ENCODE measurements around the gene PCDHA4. TPM values are rescaled to one million over a fixed set of nuclear protein-coding genes. Genes with fewer than 3 reads are reported as not detected.

PCDHA4 gene
- total RNA-seq, 1 experiment from 2014 or later: 0.12 TPM

GRCh38 chr5:140855772-140856674, 49.2 kb downstream of the PCDHA4 start, which contains the start of gene PCDHA10:
PCDHA10 (plus strand) TSS chr5:140855897; CDS start chr5:140856049, 152 bp downstream.
- no peak for DNase-seq (ENCODE audit: low read depth)

GRCh38 chr5:140857177-140857986, 50.5 kb downstream of the PCDHA4 start:
- no peak for DNase-seq (ENCODE audit: low read depth)

- no peak for DNase-seq (ENCODE audit: low read depth)
These were observed 51.0 kb downstream of the PCDHA4 start for GRCh38 chr5:140857987-140858240.

- DNase-seq (ENCODE audit: low read depth): no peak
These were observed 55.8 kb downstream of the PCDHA4 start for GRCh38 chr5:140862441-140863295.

Other genes starting within 250 kb of the PCDHA4 start
- 47.7 and 57.1 TPM in 2 replicates for gene SRA1, start 249.6 kb upstream of the PCDHA4 start, total RNA-seq (2014; rRNA removed; shearing (Covaris generic))
- 2.3 and 5.0 TPM in 2 replicates for gene APBB3, start 242.5 kb upstream of the PCDHA4 start, total RNA-seq (2014; rRNA removed; shearing (Covaris generic))
- gene SLC35A4, start 242.2 kb upstream of the PCDHA4 start, total RNA-seq (2014; rRNA removed; shearing (Covaris generic)): 20.8 and 23.7 TPM in 2 replicates
- gene CD14, start 173.9 kb upstream of the PCDHA4 start, total RNA-seq (2014; rRNA removed; shearing (Covaris generic)): 0.20 and 0.96 TPM in 2 replicates
- 6.8 and 9.2 TPM in 2 replicates for gene TMCO6, start 167.6 kb upstream of the PCDHA4 start, total RNA-seq (2014; rRNA removed; shearing (Covaris generic))
- gene NDUFA2, start 159.4 kb upstream of the PCDHA4 start, total RNA-seq (2014; rRNA removed; shearing (Covaris generic)): 106 and 116 TPM in 2 replicates
- gene IK, start 159.2 kb upstream of the PCDHA4 start, total RNA-seq (2014; rRNA removed; shearing (Covaris generic)): 93.8 and 130 TPM in 2 replicates
- gene WDR55, start 142.2 kb upstream of the PCDHA4 start, total RNA-seq (2014; rRNA removed; shearing (Covaris generic)): 11.2 and 15.4 TPM in 2 replicates
- 0.10 and 0.12 TPM in 2 replicates for gene DND1, start 133.5 kb upstream of the PCDHA4 start, total RNA-seq (2014; rRNA removed; shearing (Covaris generic))
- gene HARS1, start 115.7 kb upstream of the PCDHA4 start, total RNA-seq (2014; rRNA removed; shearing (Covaris generic)): 52.0 and 62.3 TPM in 2 replicates
- gene HARS2, start 115.6 kb upstream of the PCDHA4 start, total RNA-seq (2014; rRNA removed; shearing (Covaris generic)): 22.6 and 25.5 TPM in 2 replicates
- 44.6 and 45.5 TPM in 2 replicates for gene ZMAT2, start 106.6 kb upstream of the PCDHA4 start, total RNA-seq (2014; rRNA removed; shearing (Covaris generic))
- gene PCDHA1, start 20.9 kb upstream of the PCDHA4 start, total RNA-seq (2014; rRNA removed; shearing (Covaris generic)): under 0.01 TPM in 1 of 2 replicates, not detected in the other
- gene PCDHA2, start 12.2 kb upstream of the PCDHA4 start, total RNA-seq (2014; rRNA removed; shearing (Covaris generic)): not detected in 2 replicates
- gene PCDHA3, start 6.0 kb upstream of the PCDHA4 start, total RNA-seq (2014; rRNA removed; shearing (Covaris generic)): not detected in 2 replicates
- gene PCDHA5, start 14.5 kb downstream of the PCDHA4 start, total RNA-seq (2014; rRNA removed; shearing (Covaris generic)): 0.12 TPM in 1 of 2 replicates, not detected in the other
- 0.10 and 0.12 TPM in 2 replicates for gene PCDHA6, start 20.9 kb downstream of the PCDHA4 start, total RNA-seq (2014; rRNA removed; shearing (Covaris generic))
- gene PCDHA7, start 27.2 kb downstream of the PCDHA4 start, total RNA-seq (2014; rRNA removed; shearing (Covaris generic)): 0.88 and 1.1 TPM in 2 replicates
- gene PCDHA8, start 34.1 kb downstream of the PCDHA4 start, total RNA-seq (2014; rRNA removed; shearing (Covaris generic)): 0.10 and 0.12 TPM in 2 replicates
- not detected in 2 replicates for gene PCDHA9, start 41.3 kb downstream of the PCDHA4 start, total RNA-seq (2014; rRNA removed; shearing (Covaris generic))
- not detected in 2 replicates for gene PCDHA10, start 48.8 kb downstream of the PCDHA4 start, total RNA-seq (2014; rRNA removed; shearing (Covaris generic))
- not detected in 2 replicates for gene PCDHA11, start 61.9 kb downstream of the PCDHA4 start, total RNA-seq (2014; rRNA removed; shearing (Covaris generic))
- not detected in 2 replicates for gene PCDHA12, start 68.2 kb downstream of the PCDHA4 start, total RNA-seq (2014; rRNA removed; shearing (Covaris generic))
- not detected in 2 replicates for gene PCDHA13, start 75.1 kb downstream of the PCDHA4 start, total RNA-seq (2014; rRNA removed; shearing (Covaris generic))
- gene PCDHAC1, start 119.2 kb downstream of the PCDHA4 start, total RNA-seq (2014; rRNA removed; shearing (Covaris generic)): not detected in 2 replicates
- not detected in 2 replicates for gene PCDHAC2, start 159.4 kb downstream of the PCDHA4 start, total RNA-seq (2014; rRNA removed; shearing (Covaris generic))
- gene PCDHB1, start 244.3 kb downstream of the PCDHA4 start, total RNA-seq (2014; rRNA removed; shearing (Covaris generic)): not detected in 2 replicates

Data from RPMI7951 (cell line).